Muscle layer of colon (tissue), 2 donors: ENCODE results near the gene MYO3B.

Experiments used
- H3K27ac ChIP-seq: one replicate; pipeline ENCODE4 v1.7.0; 2013; ENCODE audit warnings: low read depth, mild to moderate bottlenecking, low read length, moderate library complexity
- H3K27me3 ChIP-seq, 2 donors: one replicate each; pipeline ENCODE4 v1.7.0; 2013; ENCODE audit warnings: low read length in 2 of 2, mild to moderate bottlenecking in 2 of 2; ENCODE audit not compliant: insufficient read depth in 2 of 2, control insufficient read depth in 1 of 2
- H3K36me3 ChIP-seq: one replicate; pipeline ENCODE4 v1.7.0; 2013; ENCODE audit warnings: mild to moderate bottlenecking, low read length; ENCODE audit not compliant: insufficient read depth
- H3K4me1 ChIP-seq: one replicate; pipeline ENCODE4 v1.7.0; 2013; ENCODE audit warnings: mild to moderate bottlenecking, low read length; ENCODE audit not compliant: insufficient read depth
- H3K4me3 ChIP-seq, 2 donors: one replicate each; pipeline ENCODE4 v1.7.0; 2013; ENCODE audit warnings: low read length in 2 of 2, low read depth in 1 of 2, mild to moderate bottlenecking in 1 of 2, moderate library complexity in 1 of 2
- H3K9ac ChIP-seq: one replicate; pipeline ENCODE4 v1.7.0; 2013; ENCODE audit warnings: low read length
- H3K9me3 ChIP-seq: one replicate; pipeline ENCODE4 v1.7.0; 2013; ENCODE audit warnings: mild to moderate bottlenecking, low read length
- donor health status: abdominal sarcoma.
- donor health status: Adenocarcinoma of cecum.

Gene MYO3B

DNA sequence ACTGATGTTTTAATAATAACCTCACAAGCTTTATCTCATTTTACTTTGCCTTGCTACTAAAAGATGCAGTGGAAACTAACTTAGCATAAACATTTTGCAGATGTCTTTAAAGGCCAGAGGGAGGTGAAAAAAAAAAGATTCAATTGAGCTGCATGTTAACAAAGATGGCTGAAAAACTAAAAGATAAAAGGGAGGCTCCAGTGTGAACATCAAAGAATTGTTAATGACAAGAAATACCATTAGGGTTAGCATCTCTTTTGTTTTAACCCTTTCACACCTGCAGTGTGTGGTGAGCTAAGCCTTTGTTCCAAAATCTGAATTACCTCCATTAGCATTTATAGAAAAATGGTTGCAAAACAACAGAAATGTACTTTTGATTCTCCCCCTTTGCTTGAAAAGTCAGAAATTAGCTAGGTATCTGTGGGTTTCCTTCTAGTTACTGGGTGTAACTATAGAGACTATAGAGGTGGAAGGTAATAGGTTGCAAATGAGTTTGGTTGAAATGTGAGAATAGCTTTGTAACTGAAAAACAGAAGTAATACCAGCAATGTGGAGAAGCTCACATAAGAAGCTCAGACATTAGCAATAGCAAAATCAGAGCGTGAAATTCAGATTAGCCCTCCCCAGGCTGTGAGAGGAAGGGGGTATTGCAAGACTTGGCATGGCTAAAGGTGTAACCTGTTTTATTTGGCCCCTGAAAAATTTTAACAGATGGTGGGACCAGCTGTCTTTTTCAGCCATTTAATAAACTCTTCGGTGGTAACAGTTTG, 502.4 kb downstream of the MYO3B start:
- H3K4me3 ChIP-seq: no peak overlapping the region

DNA sequence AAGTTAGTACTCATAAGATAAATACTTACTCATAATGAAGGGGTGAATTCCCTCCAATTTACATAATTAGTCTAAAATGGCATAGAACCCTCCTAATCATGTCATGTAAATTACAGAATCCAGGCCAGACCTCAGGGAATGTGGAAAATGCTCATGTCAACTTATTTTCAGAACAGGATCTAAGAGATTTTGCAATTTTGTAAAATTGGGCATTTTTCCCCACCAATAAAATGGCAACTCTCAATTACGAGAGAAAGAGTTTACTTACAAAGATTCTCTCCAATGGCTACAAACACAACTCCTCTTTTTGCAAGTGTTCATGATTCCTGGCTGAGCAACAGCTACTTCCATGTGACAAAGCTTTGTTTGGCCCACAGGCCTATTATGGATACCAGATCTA, 503.4 kb downstream of the MYO3B start:
- Histone ChIP-seq H3K36me3 (no peaks in the 10 kb centered on the region), H3K9me3 (no peaks in the 10 kb centered on the region), H3K4me3 (no peak overlapping the region), H3K9ac (no peak overlapping the region), H3K27me3 (no peaks in the 10 kb centered on the region), H3K4me1 (peaks cover 7% of the 10 kb centered on the region), H3K27ac (no peak overlapping the region)

More for the DNA sequence above, 502.4 kb downstream of the MYO3B start:
- no peaks in the 10 kb centered on the region for H3K9me3 ChIP-seq
- H3K27me3 ChIP-seq: no peaks in the 10 kb centered on the region
- H3K9ac ChIP-seq: no peak overlapping the region
- no peak overlapping the region for H3K27ac ChIP-seq
- peaks cover 7% of the 10 kb centered on the region for H3K4me1 ChIP-seq
- H3K36me3 ChIP-seq: no peaks in the 10 kb centered on the region

- H3K4me1 ChIP-seq: peaks cover 7% of the 10 kb centered on the region
- H3K9ac ChIP-seq: no peak overlapping the region
- H3K27ac ChIP-seq: no peak overlapping the region
- H3K9me3 ChIP-seq: no peaks in the 10 kb centered on the region
- no peaks in the 10 kb centered on the region for H3K27me3 ChIP-seq
- H3K4me3 ChIP-seq: no peak overlapping the region
- no peaks in the 10 kb centered on the region for H3K36me3 ChIP-seq
Observed at GRCh38 chr2:170685591-170685990, 507.6 kb downstream of the MYO3B start.

GRCh38 chr2:170689481-170689880, 511.5 kb downstream of the MYO3B start:
- H3K9me3 ChIP-seq: no peaks in the 10 kb centered on the region
- no peak overlapping the region for H3K9ac ChIP-seq
- H3K4me1 ChIP-seq: no peaks in the 10 kb centered on the region
- no peaks in the 10 kb centered on the region for H3K27me3 ChIP-seq
- no peaks in the 10 kb centered on the region for H3K36me3 ChIP-seq
- H3K4me3 ChIP-seq: no peak overlapping the region
- no peak overlapping the region for H3K27ac ChIP-seq

DNA sequence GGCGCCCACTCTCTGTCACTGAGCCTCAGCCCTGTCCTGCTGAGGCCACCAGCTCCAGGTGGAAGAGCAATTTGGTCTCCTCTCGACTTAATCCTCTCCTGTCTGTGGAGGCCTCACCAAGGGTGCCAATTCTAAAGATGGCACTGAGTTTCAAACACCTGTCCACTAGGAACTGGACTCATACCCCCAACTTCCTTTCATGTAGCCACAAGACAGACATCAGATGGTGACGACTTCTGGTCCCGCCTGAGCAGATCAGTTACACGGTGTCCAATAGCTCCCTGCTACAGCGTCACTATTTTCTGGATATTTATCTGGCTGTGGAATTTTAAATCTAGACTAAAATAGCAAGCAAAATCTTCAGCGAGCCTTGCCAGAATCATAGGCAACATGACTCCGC, 512.7 kb downstream of the MYO3B start:
- Histone ChIP-seq H3K36me3 (no peaks in the 10 kb centered on the region), H3K27me3 (no peaks in the 10 kb centered on the region), H3K4me3 (no peak overlapping the region), H3K9ac (no peak overlapping the region), H3K4me1 (no peaks in the 10 kb centered on the region), H3K27ac (no peak overlapping the region), H3K9me3 (no peaks in the 10 kb centered on the region)

- H3K9ac ChIP-seq: no peak overlapping the region
- H3K9me3 ChIP-seq: no peaks in the 10 kb centered on the region
- no peaks in the 10 kb centered on the region for H3K4me1 ChIP-seq
- no peak overlapping the region for H3K4me3 ChIP-seq
- no peak overlapping the region for H3K27ac ChIP-seq
- H3K36me3 ChIP-seq: no peaks in the 10 kb centered on the region
- no peaks in the 10 kb centered on the region for H3K27me3 ChIP-seq
Observed at GRCh38 chr2:170694316-170694715, 516.4 kb downstream of the MYO3B start.

GRCh38 chr2:170695521-170696410, 517.8 kb downstream of the MYO3B start:
- Histone ChIP-seq H3K27me3 (no peaks in the 10 kb centered on the region), H3K4me1 (no peaks in the 10 kb centered on the region), H3K27ac (no peak overlapping the region), H3K9ac (no peak overlapping the region), H3K36me3 (no peaks in the 10 kb centered on the region), H3K4me3 (no peak overlapping the region), H3K9me3 (no peaks in the 10 kb centered on the region)

GRCh38 chr2:170696948-170697347, 519.0 kb downstream of the MYO3B start:
- H3K9ac ChIP-seq: no peak overlapping the region
- H3K27ac ChIP-seq: no peak overlapping the region
- H3K36me3 ChIP-seq: no peaks in the 10 kb centered on the region
- H3K4me1 ChIP-seq: no peaks in the 10 kb centered on the region
- H3K4me3 ChIP-seq: no peak overlapping the region
- H3K9me3 ChIP-seq: no peaks in the 10 kb centered on the region
- H3K27me3 ChIP-seq: no peaks in the 10 kb centered on the region

GRCh38 chr2:170701011-170701410, 523.1 kb downstream of the MYO3B start:
- Histone ChIP-seq H3K9ac (no peak overlapping the region), H3K27ac (no peak overlapping the region), H3K36me3 (no peaks in the 10 kb centered on the region), H3K9me3 (no peaks in the 10 kb centered on the region), H3K4me3 (no peak overlapping the region), H3K27me3 (no peaks in the 10 kb centered on the region), H3K4me1 (no peaks in the 10 kb centered on the region)

DNA sequence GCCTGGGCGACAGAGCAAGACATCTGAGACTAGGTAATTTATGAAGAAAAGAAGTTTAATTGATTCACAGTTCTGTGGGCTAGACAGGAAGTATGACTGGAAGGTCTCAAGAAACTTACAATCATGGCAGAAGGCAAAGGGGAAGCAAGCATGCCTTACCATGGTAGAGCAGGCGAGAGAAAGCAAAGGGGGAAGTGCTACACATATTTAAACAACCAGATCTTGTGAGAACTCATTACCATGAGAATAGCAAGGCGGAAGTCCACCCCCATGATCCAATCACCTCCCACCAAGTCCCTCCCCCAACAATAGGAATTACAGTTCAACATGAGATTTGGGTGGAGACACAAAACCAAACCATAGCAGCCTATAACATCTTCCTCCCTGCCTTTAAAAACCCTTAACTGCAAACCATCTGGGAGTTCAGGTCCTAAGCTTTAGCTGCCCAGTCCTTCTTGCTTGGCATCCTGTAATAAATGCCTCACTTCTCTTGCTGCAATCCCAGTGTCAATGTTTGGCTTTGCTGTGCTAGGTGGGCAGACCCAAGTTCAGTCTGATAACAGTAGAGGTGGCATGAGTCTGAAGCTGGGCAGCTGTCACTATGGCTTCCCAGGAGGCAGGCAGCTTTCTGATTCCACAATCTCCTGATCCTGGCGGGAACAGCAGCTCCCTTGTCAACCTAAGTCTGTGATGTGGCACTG, 526.0 kb downstream of the MYO3B start:
- no peak overlapping the region for H3K4me3 ChIP-seq
- H3K9me3 ChIP-seq: no peaks in the 10 kb centered on the region

More for the DNA sequence above, 526.0 kb downstream of the MYO3B start:
- Histone ChIP-seq H3K9ac (no peak overlapping the region), H3K36me3 (no peaks in the 10 kb centered on the region), H3K4me1 (no peaks in the 10 kb centered on the region), H3K27ac (no peak overlapping the region), H3K27me3 (no peaks in the 10 kb centered on the region)
